ENCODE data around the gene PDLIM5.
A peak's percentile ranks its signal among the peaks of the same experiment; 100 is the strongest.

PDLIM5 gene

DNA sequence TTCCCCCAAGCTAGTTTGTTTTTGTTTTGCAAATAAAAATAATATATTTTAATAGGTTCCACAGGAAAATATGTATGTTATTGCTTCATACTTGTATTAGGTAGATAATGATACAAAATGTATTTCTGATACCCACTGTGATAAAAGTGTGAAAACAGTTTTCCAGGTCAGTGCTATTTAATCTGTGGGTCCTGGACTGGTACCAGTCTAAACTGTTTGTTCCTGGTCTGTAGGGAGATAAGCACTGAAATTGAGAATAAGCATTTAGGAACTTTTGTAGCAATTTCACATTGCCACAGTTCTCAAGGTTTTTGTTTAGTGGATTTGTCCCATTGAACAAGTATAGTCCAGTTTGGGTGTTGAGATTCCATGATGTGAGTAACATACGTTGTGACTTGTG lies 110.5 kb downstream of the PDLIM5 start:
- DNase-seq (ENCODE audit: low read depth), result no peak
- H3K4me3 ChIP-seq (ENCODE audit: low read depth, low read length), result no peak overlapping the region
- TF ChIP-seq, protein P1, sequence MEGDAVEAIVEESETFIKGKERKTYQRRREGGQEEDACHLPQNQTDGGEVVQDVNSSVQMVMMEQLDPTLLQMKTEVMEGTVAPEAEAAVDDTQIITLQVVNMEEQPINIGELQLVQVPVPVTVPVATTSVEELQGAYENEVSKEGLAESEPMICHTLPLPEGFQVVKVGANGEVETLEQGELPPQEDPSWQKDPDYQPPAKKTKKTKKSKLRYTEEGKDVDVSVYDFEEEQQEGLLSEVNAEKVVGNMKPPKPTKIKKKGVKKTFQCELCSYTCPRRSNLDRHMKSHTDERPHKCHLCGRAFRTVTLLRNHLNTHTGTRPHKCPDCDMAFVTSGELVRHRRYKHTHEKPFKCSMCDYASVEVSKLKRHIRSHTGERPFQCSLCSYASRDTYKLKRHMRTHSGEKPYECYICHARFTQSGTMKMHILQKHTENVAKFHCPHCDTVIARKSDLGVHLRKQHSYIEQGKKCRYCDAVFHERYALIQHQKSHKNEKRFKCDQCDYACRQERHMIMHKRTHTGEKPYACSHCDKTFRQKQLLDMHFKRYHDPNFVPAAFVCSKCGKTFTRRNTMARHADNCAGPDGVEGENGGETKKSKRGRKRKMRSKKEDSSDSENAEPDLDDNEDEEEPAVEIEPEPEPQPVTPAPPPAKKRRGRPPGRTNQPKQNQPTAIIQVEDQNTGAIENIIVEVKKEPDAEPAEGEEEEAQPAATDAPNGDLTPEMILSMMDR (IDR thresholded peaks at IDR 0.05; ENCODE audit: insufficient read depth, low read depth, low read length, missing control alignments), result no peak

DNA sequence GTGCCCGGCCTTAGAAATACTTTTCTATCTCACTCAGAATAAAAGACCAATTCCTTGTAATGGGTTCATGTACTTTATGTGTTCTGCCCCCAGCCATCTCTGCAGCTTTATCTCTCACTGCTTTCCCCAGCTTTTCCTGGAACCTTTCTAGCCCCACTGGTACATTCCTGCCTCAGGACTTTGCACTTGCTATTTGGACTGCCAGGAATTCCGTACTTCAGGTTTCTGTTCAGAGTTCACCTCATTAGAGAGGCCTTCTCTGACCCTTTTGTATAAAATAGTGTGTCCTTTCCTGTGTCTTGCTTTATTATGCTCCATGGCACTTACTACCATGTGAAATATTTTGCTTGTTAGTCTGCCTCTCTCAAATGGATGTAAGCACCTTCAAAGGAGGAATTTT lies 112.5 kb downstream of the PDLIM5 start:
- no peak for DNase-seq (ENCODE audit: low read depth)
- no peak overlapping the region for H3K4me3 ChIP-seq (ENCODE audit: low read depth, low read length)
- TF ChIP-seq, protein P1 (IDR thresholded peaks at IDR 0.05; ENCODE audit: insufficient read depth, low read depth, low read length, missing control alignments), result no peak

GRCh38 chr4:94566420-94566819 lies 114.7 kb downstream of the PDLIM5 start:
- DNase-seq (ENCODE audit: low read depth), result no peak
- no peak overlapping the region for H3K4me3 ChIP-seq (ENCODE audit: low read depth, low read length)
- TF ChIP-seq, protein P1 (IDR thresholded peaks at IDR 0.05; ENCODE audit: insufficient read depth, low read depth, low read length, missing control alignments), result no peak

DNA sequence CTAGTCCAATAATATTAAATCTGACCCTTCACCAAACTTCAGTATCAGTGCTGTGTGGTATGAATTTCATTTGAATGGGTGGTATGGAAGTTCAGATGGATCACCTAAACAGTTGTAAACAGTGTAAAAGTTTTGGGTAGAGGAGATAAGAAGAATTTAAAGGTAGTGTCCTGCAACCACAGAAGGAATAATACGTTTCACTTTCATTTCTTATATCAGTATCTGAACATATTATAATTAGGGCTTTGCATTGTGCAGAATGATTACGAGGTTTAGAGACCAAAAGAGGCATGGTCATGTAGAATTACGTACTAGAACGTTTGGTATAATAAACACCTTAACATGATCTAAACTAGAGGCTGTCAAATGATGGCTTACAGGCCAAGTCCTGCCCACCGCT lies 116.1 kb downstream of the PDLIM5 start:
- TF ChIP-seq, protein P1 (IDR thresholded peaks at IDR 0.05; ENCODE audit: insufficient read depth, low read depth, low read length, missing control alignments), result no peak
- DNase-seq (ENCODE audit: low read depth), result peak; percentile 6

DNA sequence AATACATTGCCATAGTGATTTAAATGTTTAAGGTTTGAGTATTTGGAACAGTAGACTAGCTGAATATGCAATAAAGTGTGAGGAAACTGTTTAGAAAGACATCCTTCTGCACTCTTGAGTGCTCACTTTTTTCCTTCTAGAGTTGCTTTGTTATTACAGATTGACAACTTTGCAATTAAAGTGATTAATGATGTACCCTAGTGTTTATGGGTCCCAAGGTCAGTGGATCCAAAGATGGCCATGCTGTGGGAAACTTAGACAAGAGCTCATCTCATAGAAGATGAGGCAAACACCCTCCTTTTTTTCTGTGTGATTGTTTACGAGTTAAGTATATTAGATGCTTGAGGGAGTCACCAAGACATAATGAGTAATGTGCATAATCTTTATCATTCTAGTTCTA lies 118.8 kb downstream of the PDLIM5 start:
- no peak overlapping the region for H3K4me3 ChIP-seq (ENCODE audit: low read depth, low read length)
- TF ChIP-seq, protein P1 (IDR thresholded peaks at IDR 0.05; ENCODE audit: insufficient read depth, low read depth, low read length, missing control alignments), result no peak
- DNase-seq (ENCODE audit: low read depth), result no peak

More for the DNA sequence above, 116.1 kb downstream of the PDLIM5 start:
- no peak overlapping the region for H3K4me3 ChIP-seq (ENCODE audit: low read depth, low read length)

GRCh38 chr4:94571298-94571697 lies 119.6 kb downstream of the PDLIM5 start:
- TF ChIP-seq, protein P1 (IDR thresholded peaks at IDR 0.05; ENCODE audit: insufficient read depth, low read depth, low read length, missing control alignments), result no peak
- no peak overlapping the region for H3K4me3 ChIP-seq (ENCODE audit: low read depth, low read length)
- no peak for DNase-seq (ENCODE audit: low read depth)

GRCh38 chr4:94571715-94572114 lies 120.0 kb downstream of the PDLIM5 start:
- TF ChIP-seq, protein P1 (IDR thresholded peaks at IDR 0.05; ENCODE audit: insufficient read depth, low read depth, low read length, missing control alignments), result no peak
- no peak overlapping the region for H3K4me3 ChIP-seq (ENCODE audit: low read depth, low read length)
- no peak for DNase-seq (ENCODE audit: low read depth)
